Stimulated activated CD4-positive, alpha-beta T cell treated with anti-CD3 and anti-CD28 coated beads, Interleukin-1b, Interleukin-23, amount 100 ng/mL, for 4 hours (primary cell): ENCODE results near the gene OR5A1.

ENCODE experiments used
- DNase-seq, 2 donors: peaks; one replicate each; pipeline ENCODE4 v3.0.0-alpha.2; 2020; ENCODE audit warnings: low read depth in 2 of 2

OR5A1 gene

GRCh38 chr11:59479906-59480305, 43.6 kb downstream of the OR5A1 start:
- DNase-seq: no peak

- no peak for DNase-seq
Observed at GRCh38 chr11:59480359-59480758, 44.1 kb downstream of the OR5A1 start.
